Measurements from ENCODE around the gene CC2D2A. TPM values are rescaled to one million over a fixed set of nuclear protein-coding genes. Genes with fewer than 3 reads are reported as not detected.

CC2D2A gene
- total RNA-seq, 2 experiments from 2014 or later = not detected

- Mint-ChIP-seq H3K4me1 (no peaks in the 10 kb centered on the region), H3K9me3 (no peaks in the 10 kb centered on the region), H3K4me3 (no peak overlapping the region), H3K27me3 (no peaks in the 10 kb centered on the region), H3K27ac (no peak overlapping the region), H3K36me3 (ENCODE audit: low read depth) (no peaks in the 10 kb centered on the region)
- DNase-seq = peak; percentile 19
- POLR2A ChIA-PET = no interaction called here
- CTCF ChIA-PET = interaction anchor here (1.5 kb wide), 2 partner anchors 10 to 15 kb away, joined by 4 to 5 read pairs; partner anchors contain the start of gene CC2D2A
Measured at GRCh38 chr4:15479089-15479912, 9.6 kb downstream of the CC2D2A start.

GRCh38 chr4:15479913-15480185, 10.2 kb downstream of the CC2D2A start:
- no peak overlapping the region for H3K4me3 Mint-ChIP-seq
- POLR2A ChIA-PET = no interaction called here
- no peaks in the 10 kb centered on the region for H3K27me3 Mint-ChIP-seq

GRCh38 chr4:15481961-15482745, 12.5 kb downstream of the CC2D2A start:
- no peak overlapping the region for H3K27ac Mint-ChIP-seq
- POLR2A ChIA-PET = no interaction called here
- CTCF ChIA-PET = no interaction called here
- H3K36me3 Mint-ChIP-seq (ENCODE audit: low read depth) = no peaks in the 10 kb centered on the region
- no peaks in the 10 kb centered on the region for H3K4me1 Mint-ChIP-seq
- H3K27me3 Mint-ChIP-seq = peaks cover 6% of the 10 kb centered on the region
- no peak overlapping the region for H3K4me3 Mint-ChIP-seq
- DNase-seq = no peak
- peaks cover 6% of the 10 kb centered on the region for H3K9me3 Mint-ChIP-seq

More at GRCh38 chr4:15479913-15480185, 10.2 kb downstream of the CC2D2A start:
- Mint-ChIP-seq H3K9me3 (no peaks in the 10 kb centered on the region), H3K36me3 (ENCODE audit: low read depth) (no peaks in the 10 kb centered on the region), H3K27ac (no peak overlapping the region), H3K4me1 (no peaks in the 10 kb centered on the region)
- CTCF ChIA-PET = interaction anchor here (1.5 kb wide), 2 partner anchors 10 to 15 kb away, joined by 4 to 5 read pairs; partner anchors contain the start of gene CC2D2A
- no peak for DNase-seq

- H3K4me1 Mint-ChIP-seq = no peaks in the 10 kb centered on the region
- peaks cover 7% of the 10 kb centered on the region for H3K9me3 Mint-ChIP-seq
- H3K27me3 Mint-ChIP-seq = peaks cover 6% of the 10 kb centered on the region
- no peak for DNase-seq
- H3K4me3 Mint-ChIP-seq = no peak overlapping the region
- H3K27ac Mint-ChIP-seq = no peak overlapping the region
- ChIA-PET CTCF (no interaction called here), POLR2A (no interaction called here)
- no peaks in the 10 kb centered on the region for H3K36me3 Mint-ChIP-seq (ENCODE audit: low read depth)
Measured at GRCh38 chr4:15482842-15483241, 13.2 kb downstream of the CC2D2A start.

- no peak overlapping the region for H3K27ac Mint-ChIP-seq
- no peaks in the 10 kb centered on the region for H3K4me1 Mint-ChIP-seq
- no peak overlapping the region for H3K4me3 Mint-ChIP-seq
- POLR2A ChIA-PET = no interaction called here
- peaks cover 18% of the 10 kb centered on the region for H3K9me3 Mint-ChIP-seq
- no peaks in the 10 kb centered on the region for H3K36me3 Mint-ChIP-seq (ENCODE audit: low read depth)
- H3K27me3 Mint-ChIP-seq = peaks cover 11% of the 10 kb centered on the region
- DNase-seq = no peak
- CTCF ChIA-PET = no interaction called here
Measured at GRCh38 chr4:15488136-15488535, 18.5 kb downstream of the CC2D2A start.

GRCh38 chr4:15488658-15489470, 19.2 kb downstream of the CC2D2A start:
- Mint-ChIP-seq H3K27me3 (peaks cover 11% of the 10 kb centered on the region), H3K9me3 (peaks cover 18% of the 10 kb centered on the region), H3K36me3 (ENCODE audit: low read depth) (no peaks in the 10 kb centered on the region), H3K4me3 (no peak overlapping the region), H3K27ac (no peak overlapping the region), H3K4me1 (no peaks in the 10 kb centered on the region)
- ChIA-PET CTCF (no interaction called here), POLR2A (no interaction called here)
- no peak for DNase-seq

GRCh38 chr4:15489551-15489950, 19.9 kb downstream of the CC2D2A start:
- CTCF ChIA-PET = no interaction called here
- H3K9me3 Mint-ChIP-seq = peaks cover 18% of the 10 kb centered on the region
- no peak overlapping the region for H3K27ac Mint-ChIP-seq
- no peak for DNase-seq
- no peaks in the 10 kb centered on the region for H3K36me3 Mint-ChIP-seq (ENCODE audit: low read depth)
- POLR2A ChIA-PET = no interaction called here
- peaks cover 11% of the 10 kb centered on the region for H3K27me3 Mint-ChIP-seq
- H3K4me3 Mint-ChIP-seq = no peak overlapping the region
- H3K4me1 Mint-ChIP-seq = no peaks in the 10 kb centered on the region

GRCh38 chr4:15493411-15493810, 23.7 kb downstream of the CC2D2A start:
- H3K36me3 Mint-ChIP-seq (ENCODE audit: low read depth) = no peaks in the 10 kb centered on the region
- H3K9me3 Mint-ChIP-seq = peaks cover 12% of the 10 kb centered on the region
- H3K27ac Mint-ChIP-seq = no peak overlapping the region
- no peaks in the 10 kb centered on the region for H3K27me3 Mint-ChIP-seq
- CTCF ChIA-PET = no interaction called here
- DNase-seq = no peak
- no peak overlapping the region for H3K4me3 Mint-ChIP-seq
- POLR2A ChIA-PET = no interaction called here
- no peaks in the 10 kb centered on the region for H3K4me1 Mint-ChIP-seq

GRCh38 chr4:15495621-15496020, 25.9 kb downstream of the CC2D2A start:
- ChIA-PET CTCF (interaction anchor here (1.3 kb wide), 1 partner anchor 10 kb away, joined by 3 read pairs; no protein-coding TSS in a partner anchor), POLR2A (no interaction called here)
- Mint-ChIP-seq H3K36me3 (ENCODE audit: low read depth) (no peaks in the 10 kb centered on the region), H3K9me3 (peaks cover 6% of the 10 kb centered on the region), H3K27me3 (no peaks in the 10 kb centered on the region), H3K4me1 (no peaks in the 10 kb centered on the region), H3K27ac (no peak overlapping the region), H3K4me3 (no peak overlapping the region)
- DNase-seq = no peak

- H3K27me3 Mint-ChIP-seq = no peaks in the 10 kb centered on the region
- no peak overlapping the region for H3K4me3 Mint-ChIP-seq
- no peak overlapping the region for H3K27ac Mint-ChIP-seq
- ChIA-PET CTCF (interaction anchor here (0.6 kb wide), 1 partner anchor 38 kb away, joined by 3 read pairs; no protein-coding TSS in a partner anchor), POLR2A (no interaction called here)
- H3K9me3 Mint-ChIP-seq = peaks cover 2% of the 10 kb centered on the region
- no peaks in the 10 kb centered on the region for H3K4me1 Mint-ChIP-seq
- DNase-seq = no peak
- no peaks in the 10 kb centered on the region for H3K36me3 Mint-ChIP-seq (ENCODE audit: low read depth)
Measured at GRCh38 chr4:15498356-15498755, 28.7 kb downstream of the CC2D2A start.

GRCh38 chr4:15500701-15501100, 31.0 kb downstream of the CC2D2A start:
- POLR2A ChIA-PET = no interaction called here
- H3K9me3 Mint-ChIP-seq = peaks cover 2% of the 10 kb centered on the region
- H3K27me3 Mint-ChIP-seq = no peaks in the 10 kb centered on the region
- no peak overlapping the region for H3K27ac Mint-ChIP-seq
- no peak for DNase-seq
- H3K36me3 Mint-ChIP-seq (ENCODE audit: low read depth) = no peaks in the 10 kb centered on the region
- CTCF ChIA-PET = no interaction called here
- H3K4me3 Mint-ChIP-seq = no peak overlapping the region
- H3K4me1 Mint-ChIP-seq = no peaks in the 10 kb centered on the region

GRCh38 chr4:15501941-15502340, 32.3 kb downstream of the CC2D2A start:
- no peak overlapping the region for H3K27ac Mint-ChIP-seq
- no peak overlapping the region for H3K4me3 Mint-ChIP-seq
- H3K36me3 Mint-ChIP-seq (ENCODE audit: low read depth) = no peaks in the 10 kb centered on the region
- H3K9me3 Mint-ChIP-seq = no peaks in the 10 kb centered on the region
- no peaks in the 10 kb centered on the region for H3K27me3 Mint-ChIP-seq
- H3K4me1 Mint-ChIP-seq = peaks cover 1% of the 10 kb centered on the region
- no peak for DNase-seq
- CTCF ChIA-PET = interaction anchor here (0.6 kb wide), 1 partner anchor 1733 kb away, joined by 3 read pairs; no protein-coding TSS in a partner anchor
- POLR2A ChIA-PET = no interaction called here

- Mint-ChIP-seq H3K27ac (no peak overlapping the region), H3K27me3 (no peaks in the 10 kb centered on the region), H3K4me1 (peaks cover 1% of the 10 kb centered on the region), H3K9me3 (no peaks in the 10 kb centered on the region), H3K4me3 (no peak overlapping the region), H3K36me3 (ENCODE audit: low read depth) (no peaks in the 10 kb centered on the region)
- no peak for DNase-seq
- ChIA-PET POLR2A (no interaction called here), CTCF (no interaction called here)
Measured at GRCh38 chr4:15502384-15502783, 32.7 kb downstream of the CC2D2A start.
